ENCODE data around the gene C1QTNF5.

Gene C1QTNF5

GRCh38 chr11:119316016-119316728 is 24.5 kb downstream of the C1QTNF5 start:
- no peak for DNase-seq

- DNase-seq: peak; percentile 48
Measured at GRCh38 chr11:119315131-119316015, 25.3 kb downstream of the C1QTNF5 start.

DNA sequence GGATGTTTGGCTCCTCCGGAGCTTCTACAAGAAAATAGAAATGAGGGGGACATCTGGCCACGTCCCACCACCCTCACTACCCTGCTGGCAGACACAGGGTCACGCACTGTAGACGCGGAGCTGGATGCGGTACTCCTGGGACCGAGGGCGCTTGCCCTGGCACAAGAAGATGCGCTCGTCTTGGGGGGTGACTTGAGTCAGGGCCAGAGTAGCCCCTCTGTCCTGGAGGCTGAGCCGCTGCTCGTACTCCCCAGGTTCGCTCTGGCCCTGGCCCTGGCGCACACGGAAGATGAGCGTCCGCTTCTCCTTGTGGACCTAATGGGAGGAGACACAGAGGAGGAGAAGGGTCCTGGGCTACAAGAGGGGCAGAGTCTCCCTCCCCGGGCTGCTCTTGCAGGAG is 26.0 kb downstream of the C1QTNF5 start:
- DNase-seq: no peak

GRCh38 chr11:119310682-119311052 is 30.0 kb downstream of the C1QTNF5 start:
- DNase-seq: no peak

DNA sequence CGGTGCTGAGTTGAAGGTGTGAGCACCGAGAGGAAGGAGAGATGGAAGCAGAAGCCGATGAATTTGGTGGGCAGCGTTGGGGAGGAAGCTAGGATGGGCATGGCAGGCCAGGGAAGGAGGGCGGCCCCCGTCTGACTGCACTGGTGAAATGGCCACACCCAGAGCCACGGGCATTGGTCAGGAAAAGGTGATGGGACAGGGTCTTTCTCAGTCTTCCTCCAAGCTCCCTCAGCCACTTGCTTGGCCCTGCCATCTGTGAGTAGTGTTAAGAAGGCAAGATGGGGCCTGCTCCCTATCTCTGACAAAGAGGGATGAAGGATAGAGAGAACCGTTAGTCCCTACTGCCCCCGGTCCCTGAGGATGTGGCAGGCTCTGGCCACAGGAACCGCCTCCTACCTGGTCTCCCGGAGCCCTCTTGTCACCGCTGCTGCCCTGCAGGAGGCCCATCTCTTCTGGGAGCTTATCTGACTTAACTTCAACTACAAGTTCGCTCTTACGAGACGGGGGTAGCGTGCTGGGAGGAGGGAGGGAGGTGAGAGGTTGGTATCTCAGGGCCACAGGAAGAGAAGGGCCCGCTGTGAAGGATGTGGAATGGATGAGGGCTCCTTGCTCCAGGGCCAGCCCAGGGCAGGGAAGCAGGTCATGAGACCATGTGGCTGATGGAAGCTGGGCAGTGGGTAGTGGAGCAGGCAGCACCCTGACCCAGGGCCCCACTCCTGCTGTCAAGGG is 30.6 kb downstream of the C1QTNF5 start:
- DNase-seq: no peak

- DNase-seq: no peak
Measured at GRCh38 chr11:119309411-119309810, 31.3 kb downstream of the C1QTNF5 start.

GRCh38 chr11:119307974-119308373 is 32.7 kb downstream of the C1QTNF5 start:
- DNase-seq: no peak

DNA sequence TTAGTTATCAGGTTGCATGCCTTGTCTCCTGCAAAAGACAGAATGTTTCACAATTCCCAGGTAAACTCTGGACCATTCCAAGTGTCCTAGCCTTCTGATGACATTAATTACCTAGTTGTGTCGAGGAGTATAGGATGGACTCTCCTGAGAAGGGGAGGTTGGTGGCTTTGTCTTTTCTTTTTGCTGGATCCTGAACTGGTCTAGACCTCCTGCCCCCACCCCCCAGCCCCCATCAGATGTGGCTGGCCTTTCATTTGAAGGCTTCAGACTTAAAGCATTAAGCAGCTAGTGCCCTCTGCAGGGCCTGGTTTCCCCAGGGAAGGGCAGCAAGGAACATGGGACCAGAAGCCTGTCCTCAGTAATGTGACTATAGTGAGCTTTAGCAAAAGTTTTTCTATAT is 33.5 kb downstream of the C1QTNF5 start:
- DNase-seq: no peak

DNA sequence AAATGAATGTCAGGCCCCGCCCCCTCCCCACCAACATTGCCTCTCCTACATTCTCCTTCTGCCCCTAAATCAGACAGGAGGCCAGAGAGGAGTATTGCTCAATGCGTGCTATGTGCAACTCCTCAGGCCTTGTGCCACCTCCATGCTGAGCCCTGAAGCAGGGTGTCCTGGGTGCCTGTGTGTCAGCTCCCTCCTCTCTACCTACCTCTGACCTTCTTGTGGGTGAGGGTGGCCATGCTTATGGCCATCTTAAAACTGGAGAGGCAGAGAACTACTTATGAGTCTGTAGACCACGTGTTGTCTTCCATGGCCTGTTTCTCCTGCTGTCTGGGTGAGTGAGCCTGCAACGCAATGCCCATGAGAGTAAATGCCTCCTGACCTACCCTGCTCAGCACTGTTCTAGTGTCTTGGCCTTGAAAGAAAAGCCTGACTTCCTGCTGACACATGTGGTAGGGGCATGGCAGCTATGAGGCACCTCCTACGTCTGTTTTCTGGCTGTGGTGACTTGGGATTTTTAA is 34.3 kb downstream of the C1QTNF5 start:
- peak; percentile 54 for DNase-seq

DNA sequence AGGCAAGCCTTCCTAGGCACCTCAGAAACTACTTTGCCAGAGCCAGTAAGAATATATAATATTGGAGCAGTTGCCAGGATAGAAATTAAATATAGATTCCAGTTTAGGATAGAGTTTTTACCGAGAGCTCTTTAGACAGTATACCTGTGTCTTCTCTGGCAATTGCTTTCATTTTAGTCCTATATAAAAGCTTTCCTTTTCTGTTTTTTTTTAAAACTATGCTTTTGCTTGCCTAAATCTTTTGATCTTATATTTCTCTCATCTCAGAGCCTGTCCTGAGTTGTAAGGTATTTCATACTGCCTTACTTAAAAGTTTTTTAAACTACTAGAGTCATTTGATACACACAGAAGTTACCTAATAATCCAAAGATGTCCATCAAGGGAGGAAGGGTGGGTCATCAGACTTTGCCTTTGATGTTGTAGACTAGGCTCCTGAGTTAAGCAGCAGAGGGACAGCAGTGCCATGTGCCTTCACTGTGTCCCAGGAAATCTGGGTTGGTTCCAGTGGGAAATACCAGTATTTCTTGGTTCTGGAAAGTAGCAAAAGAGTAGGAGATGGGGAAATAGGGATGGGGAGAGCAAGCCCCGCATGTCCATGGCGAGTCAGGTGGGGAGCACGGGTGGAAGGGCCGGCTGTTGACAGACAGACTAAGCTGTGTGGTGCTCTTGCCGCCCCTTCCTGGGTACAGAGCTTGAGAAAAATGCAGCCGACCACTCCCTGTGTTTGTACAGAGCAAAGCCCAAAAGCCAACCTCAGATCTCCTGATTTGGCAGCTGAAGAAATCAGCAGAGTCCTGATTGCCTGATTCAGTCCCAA is 34.9 kb downstream of the C1QTNF5 start:
- DNase-seq: no peak

DNA sequence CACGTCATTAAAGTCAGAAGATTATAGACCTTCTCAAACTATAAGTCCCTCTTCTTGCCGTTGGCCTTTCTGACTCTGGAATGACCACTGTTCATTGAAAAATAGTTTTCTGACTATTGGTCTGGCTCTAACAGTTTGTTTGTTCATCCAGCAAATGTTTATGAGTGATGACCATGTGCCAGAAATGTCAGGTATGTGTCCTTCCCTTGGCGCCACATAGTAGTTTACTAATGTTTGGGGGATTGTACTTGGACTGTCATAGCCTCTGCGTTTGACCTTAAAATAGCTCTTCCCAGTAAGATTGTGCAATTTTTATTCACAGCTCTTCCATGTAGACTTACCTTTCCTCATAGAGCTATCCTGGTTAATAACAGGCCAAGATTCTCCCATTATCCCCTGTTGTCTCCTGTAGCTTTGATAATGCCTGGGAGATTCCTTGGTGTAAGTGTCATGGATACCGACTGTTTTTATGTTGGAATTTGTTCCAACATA is 37.4 kb downstream of the C1QTNF5 start:
- no peak for DNase-seq

DNA sequence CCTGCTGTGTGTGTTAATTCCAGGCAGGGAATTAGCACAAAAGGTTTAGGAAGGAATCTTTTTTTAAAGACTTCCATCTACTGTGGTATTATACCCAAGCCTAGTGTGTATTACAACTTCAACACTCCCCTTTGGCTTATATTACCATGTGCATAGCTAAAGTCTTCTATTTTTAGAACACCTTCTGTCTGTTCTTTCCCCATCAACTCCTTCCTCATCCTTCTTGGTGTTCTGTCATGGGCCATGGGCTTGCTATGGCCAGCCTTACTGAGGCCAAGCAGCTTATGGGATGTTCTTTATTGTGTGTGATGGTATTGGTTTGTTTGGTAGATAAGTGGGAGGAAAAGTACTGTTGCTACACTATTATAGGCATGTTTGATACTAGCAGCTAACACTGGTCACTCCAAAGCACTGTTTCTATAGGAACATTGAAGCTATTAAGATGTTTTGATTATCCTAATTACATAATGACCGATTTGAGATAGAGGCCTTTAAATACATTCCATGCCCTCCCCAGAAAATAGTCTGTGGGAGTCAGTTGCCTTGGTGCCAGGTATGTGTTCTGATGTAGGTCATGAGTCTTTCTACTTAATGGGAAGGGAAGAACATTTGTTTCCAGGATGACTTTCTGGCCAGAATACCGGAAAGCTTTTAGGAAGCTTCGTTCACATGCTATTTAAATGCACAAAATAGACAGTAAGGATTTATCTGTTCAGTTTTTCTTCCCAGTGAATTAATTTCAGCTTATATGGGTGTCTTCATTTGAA is 40.3 kb downstream of the C1QTNF5 start:
- no peak for DNase-seq

- DNase-seq: no peak
Measured at GRCh38 chr11:119299416-119299815, 41.3 kb downstream of the C1QTNF5 start.

DNA sequence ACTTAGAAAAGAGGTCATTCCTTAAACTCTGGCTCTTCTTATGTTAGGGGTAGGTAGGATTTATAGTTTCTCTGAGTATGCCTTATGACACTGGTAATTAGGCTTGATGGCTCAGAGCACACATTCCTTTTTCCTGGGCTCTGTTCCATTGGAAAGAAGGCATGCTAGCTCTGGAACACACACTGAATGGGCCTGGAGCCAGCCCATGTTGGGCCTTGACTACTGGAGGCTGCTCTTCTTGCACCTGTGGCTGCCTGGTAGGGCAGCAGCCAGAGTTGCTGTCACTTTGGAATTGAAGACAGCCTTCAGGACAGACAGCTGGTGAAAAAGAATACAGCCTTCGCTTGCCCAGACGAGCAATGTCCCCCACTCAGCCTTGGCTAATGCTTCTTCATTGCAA is 42.0 kb downstream of the C1QTNF5 start:
- no peak for DNase-seq

GRCh38 chr11:119297938-119298337 is 42.7 kb downstream of the C1QTNF5 start:
- DNase-seq: no peak

DNA sequence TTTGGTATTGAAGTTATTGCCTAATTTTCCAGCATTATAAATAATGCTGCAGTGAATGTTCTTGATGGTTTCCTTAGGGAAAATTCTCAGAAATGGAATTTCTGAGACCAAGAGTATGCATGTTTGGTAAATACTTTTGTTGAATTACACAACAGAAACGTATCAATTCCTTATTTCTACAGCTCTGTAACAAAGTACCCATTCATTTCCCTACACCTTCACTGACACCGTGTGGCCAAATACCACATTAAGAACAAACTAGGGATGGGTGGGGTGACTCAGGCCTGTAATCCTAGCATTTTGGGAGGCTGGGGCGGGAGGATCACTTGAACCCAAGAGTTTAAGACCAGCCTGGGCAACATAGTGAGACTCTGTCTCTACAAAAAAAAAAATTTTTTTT is 45.5 kb downstream of the C1QTNF5 start:
- peak; percentile 29 for DNase-seq

GRCh38 chr11:119293461-119293860 is 47.2 kb downstream of the C1QTNF5 start:
- no peak for DNase-seq

GRCh38 chr11:119290894-119291497 is 49.7 kb downstream of the C1QTNF5 start:
- DNase-seq: no peak
